Astrocyte (in vitro differentiated cells and primary cell): ENCODE results near the gene KRT79. TPM values are rescaled to one million over a fixed set of nuclear protein-coding genes. Genes with fewer than 3 reads are reported as not detected.

ENCODE experiments used
- DNase-seq: peaks from one replicate; pipeline ENCODE4 v3.0.0-alpha.2; 2010; ENCODE audit warnings: low read depth
- FAIRE-seq: peaks from 2 replicates; lab custom pipeline; 2011; peaks lifted over from hg19 to GRCh38; lab: Jason Lieb, UNC
- H2AFZ ChIP-seq: 2 replicates; pipeline ENCODE4 v1.6.0; 2012; ENCODE audit warnings: low read depth, low read length, inconsistent platforms
- H3K27ac ChIP-seq: 2 replicates; pipeline ENCODE4 v1.5.1; 2011; ENCODE audit warnings: low read depth, low read length, inconsistent platforms
- H3K27me3 ChIP-seq: 2 replicates; pipeline ENCODE4 v1.6.0; 2011; ENCODE audit warnings: low read length, inconsistent platforms; ENCODE audit not compliant: insufficient read depth
- H3K36me3 ChIP-seq: 2 replicates; pipeline ENCODE4 v1.5.1; 2011; ENCODE audit warnings: low read length, inconsistent platforms; ENCODE audit not compliant: insufficient read depth
- H3K4me1 ChIP-seq: 2 replicates; pipeline ENCODE4 v1.5.1; 2011; ENCODE audit warnings: low read length, inconsistent platforms; ENCODE audit not compliant: insufficient read depth
- H3K4me2 ChIP-seq: 2 replicates; pipeline ENCODE4 v1.6.0; 2012; ENCODE audit warnings: low read length, inconsistent platforms
- H3K4me3 ChIP-seq: 2 replicates; pipeline ENCODE4 v1.5.1; 2011; ENCODE audit warnings: low read depth, mild to moderate bottlenecking, low read length, inconsistent platforms; ENCODE audit not compliant: insufficient read depth
- H3K79me2 ChIP-seq: 2 replicates; pipeline ENCODE4 v1.6.0; 2012; ENCODE audit warnings: mild to moderate bottlenecking, low read length, inconsistent platforms; ENCODE audit not compliant: insufficient read depth
- H3K9ac ChIP-seq: 2 replicates; pipeline ENCODE4 v1.6.0; 2012; ENCODE audit warnings: mild to moderate bottlenecking, low read length, inconsistent platforms
- H3K9me3 ChIP-seq: 2 replicates; pipeline ENCODE4 v1.5.1; 2012; ENCODE audit warnings: low read depth, mild to moderate bottlenecking, low read length, inconsistent platforms; ENCODE audit not compliant: insufficient read depth
- H4K20me1 ChIP-seq: 2 replicates; pipeline ENCODE4 v1.6.0; 2012; ENCODE audit warnings: low read length, inconsistent platforms; ENCODE audit not compliant: insufficient read depth
- H3K27ac Mint-ChIP-seq: one replicate; pipeline ENCODE4 v1.8.0; 2021; ENCODE audit warnings: mild to moderate bottlenecking, mixed read lengths; ENCODE audit not compliant: unreplicated experiment
- H3K27me3 Mint-ChIP-seq: one replicate; pipeline ENCODE4 v1.8.0; 2021; ENCODE audit warnings: low read depth, mixed read lengths; ENCODE audit not compliant: unreplicated experiment
- H3K36me3 Mint-ChIP-seq: one replicate; pipeline ENCODE4 v1.8.0; 2021; ENCODE audit warnings: low read depth, mixed read lengths; ENCODE audit not compliant: unreplicated experiment
- H3K4me1 Mint-ChIP-seq: one replicate; pipeline ENCODE4 v1.8.0; 2021; ENCODE audit warnings: low read depth, mixed read lengths; ENCODE audit not compliant: unreplicated experiment
- H3K4me3 Mint-ChIP-seq: one replicate; pipeline ENCODE4 v1.8.0; 2021; ENCODE audit warnings: mild to moderate bottlenecking, moderate library complexity, mixed read lengths; ENCODE audit not compliant: unreplicated experiment
- H3K9me3 Mint-ChIP-seq: one replicate; pipeline ENCODE4 v1.8.0; 2021; ENCODE audit warnings: mild to moderate bottlenecking, mixed read lengths; ENCODE audit not compliant: unreplicated experiment
- EZH2 ChIP-seq: IDR thresholded peaks from 2 replicates; pipeline ENCODE4 v1.6.1; 2012; ENCODE audit warnings: mild to moderate bottlenecking, low read length, inconsistent platforms; ENCODE audit not compliant: insufficient read depth
- total RNA-seq: library from RNA; stranded (reverse); gene quantifications from 2 replicates; pipeline ENCODE4 v1.2.1, GENCODE V29; 2021
- TF ChIP-seq, protein P1 (sequence below): IDR thresholded peaks from 2 replicates; pipeline ENCODE4 v1.5.1; 2011; ENCODE audit warnings: low read depth, mild to moderate bottlenecking, inconsistent platforms, low read length, moderate library complexity; ENCODE audit not compliant: insufficient read depth

The KRT79 gene
- total RNA-seq, 1 donor from 2014 or later = 0.50 TPM

DNA sequence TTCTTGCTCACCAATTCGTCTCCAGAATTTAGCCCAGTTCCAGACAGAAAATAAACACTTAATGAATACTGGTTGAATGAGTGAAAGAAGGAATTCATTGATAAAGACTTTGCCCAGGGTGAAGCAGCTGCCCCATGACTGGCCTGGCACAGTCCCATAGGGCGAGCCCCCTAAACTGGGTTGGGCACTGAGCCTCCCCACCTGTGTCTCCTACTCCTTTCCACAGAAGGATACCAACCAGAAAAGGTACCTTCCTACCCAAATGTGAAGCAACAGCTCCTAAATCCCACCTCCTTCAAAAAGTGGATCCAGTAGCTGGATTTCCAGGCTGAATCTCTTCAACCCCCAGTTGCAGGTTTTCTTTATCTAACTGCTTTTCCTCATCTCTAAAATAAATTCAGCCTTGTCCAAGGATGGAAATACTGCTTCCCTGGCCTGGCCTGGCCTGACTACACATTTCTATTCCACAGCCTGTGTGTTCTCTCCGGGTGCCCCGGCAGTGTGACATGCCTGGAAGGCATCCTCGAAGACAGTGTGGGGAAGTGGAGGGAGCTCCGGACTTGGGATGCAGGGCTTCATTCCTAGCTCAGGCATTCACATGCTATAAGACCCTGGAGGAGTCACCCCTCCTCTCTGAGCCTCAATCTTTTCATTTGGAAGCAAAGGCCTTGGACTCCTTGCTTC, 45.8 kb downstream of the KRT79 start:
- Histone ChIP-seq H3K27me3 (peaks cover 62% of the 10 kb centered on the region), H3K4me1 (peaks cover 3% of the 10 kb centered on the region), H2AFZ (no peak overlapping the region), H4K20me1 (no peaks in the 10 kb centered on the region), H3K9me3 (no peaks in the 10 kb centered on the region), H3K9ac (no peak overlapping the region), H3K36me3 (no peaks in the 10 kb centered on the region), H3K4me3 (no peak overlapping the region), H3K79me2 (no peaks in the 10 kb centered on the region), H3K4me2 (no peak overlapping the region), H3K27ac (no peak overlapping the region)
- Mint-ChIP-seq H3K27me3 (peaks cover 70% of the 10 kb centered on the region), H3K36me3 (peaks cover 7% of the 10 kb centered on the region), H3K4me1 (peaks cover 2% of the 10 kb centered on the region), H3K4me3 (no peak overlapping the region), H3K9me3 (peaks cover 13% of the 10 kb centered on the region), H3K27ac (no peak overlapping the region)
- FAIRE-seq (no peak), DNase-seq (no peak)
- TF ChIP-seq, protein P1, sequence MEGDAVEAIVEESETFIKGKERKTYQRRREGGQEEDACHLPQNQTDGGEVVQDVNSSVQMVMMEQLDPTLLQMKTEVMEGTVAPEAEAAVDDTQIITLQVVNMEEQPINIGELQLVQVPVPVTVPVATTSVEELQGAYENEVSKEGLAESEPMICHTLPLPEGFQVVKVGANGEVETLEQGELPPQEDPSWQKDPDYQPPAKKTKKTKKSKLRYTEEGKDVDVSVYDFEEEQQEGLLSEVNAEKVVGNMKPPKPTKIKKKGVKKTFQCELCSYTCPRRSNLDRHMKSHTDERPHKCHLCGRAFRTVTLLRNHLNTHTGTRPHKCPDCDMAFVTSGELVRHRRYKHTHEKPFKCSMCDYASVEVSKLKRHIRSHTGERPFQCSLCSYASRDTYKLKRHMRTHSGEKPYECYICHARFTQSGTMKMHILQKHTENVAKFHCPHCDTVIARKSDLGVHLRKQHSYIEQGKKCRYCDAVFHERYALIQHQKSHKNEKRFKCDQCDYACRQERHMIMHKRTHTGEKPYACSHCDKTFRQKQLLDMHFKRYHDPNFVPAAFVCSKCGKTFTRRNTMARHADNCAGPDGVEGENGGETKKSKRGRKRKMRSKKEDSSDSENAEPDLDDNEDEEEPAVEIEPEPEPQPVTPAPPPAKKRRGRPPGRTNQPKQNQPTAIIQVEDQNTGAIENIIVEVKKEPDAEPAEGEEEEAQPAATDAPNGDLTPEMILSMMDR = no peak
- no peak for TF ChIP-seq EZH2

- Mint-ChIP-seq H3K27me3 (peaks cover 66% of the 10 kb centered on the region), H3K4me1 (peaks cover 2% of the 10 kb centered on the region), H3K36me3 (peaks cover 7% of the 10 kb centered on the region), H3K9me3 (peaks cover 13% of the 10 kb centered on the region), H3K27ac (no peak overlapping the region), H3K4me3 (no peak overlapping the region)
- Histone ChIP-seq H2AFZ (no peak overlapping the region), H3K27me3 (peaks cover 58% of the 10 kb centered on the region), H3K9me3 (no peaks in the 10 kb centered on the region), H3K79me2 (no peaks in the 10 kb centered on the region), H3K36me3 (no peaks in the 10 kb centered on the region), H3K9ac (no peak overlapping the region), H3K4me3 (no peak overlapping the region), H3K27ac (no peak overlapping the region), H3K4me1 (peaks cover 3% of the 10 kb centered on the region), H3K4me2 (no peak overlapping the region), H4K20me1 (no peaks in the 10 kb centered on the region)
- FAIRE-seq = no peak
- TF ChIP-seq, protein P1 = no peak
- no peak for TF ChIP-seq EZH2
- DNase-seq = no peak
These were observed 46.6 kb downstream of the KRT79 start for GRCh38 chr12:52787324-52788191.
